ENCODE results near the gene RCN2. TPM values are rescaled to one million over a fixed set of nuclear protein-coding genes. Genes with fewer than 3 reads are reported as not detected.

RCN2 gene
- total RNA-seq, 1 experiment from 2014 or later, result 82.7 TPM

DNA sequence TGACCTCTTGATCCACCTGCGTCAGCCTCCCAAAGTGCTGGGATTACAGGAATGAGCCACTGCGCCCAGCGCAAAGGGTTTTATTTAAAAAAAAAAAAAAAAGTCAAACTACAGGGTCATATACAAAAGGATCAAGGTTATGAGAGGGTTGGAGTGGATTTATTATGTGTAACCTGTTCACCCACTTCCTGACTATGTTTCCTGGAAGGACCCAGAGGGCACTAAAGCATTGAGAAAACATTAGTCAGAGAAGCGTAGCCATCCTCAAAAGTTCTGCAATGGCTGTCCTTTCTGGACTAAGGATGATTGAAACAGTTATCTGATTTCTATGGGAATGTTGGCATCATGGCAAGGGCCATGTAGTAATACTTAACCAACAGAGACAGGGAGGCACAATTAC lies 19.1 kb upstream of the RCN2 start:
- H3K27ac ChIP-seq (ENCODE audit: low read length), result no peak overlapping the region
- ATAC-seq, result peak; percentile 46; the same call in 1 of the 2 replicates
- POLR2A ChIA-PET (ENCODE audit: unreplicated experiment), result no interaction called here
- no peaks in the 10 kb centered on the region for H3F3A ChIP-seq (ENCODE audit: low read length, unreplicated experiment)
- H3K4me3 ChIP-seq (ENCODE audit: low read length), result no peak overlapping the region
- H3K27me3 ChIP-seq (ENCODE audit: low read length), result peaks cover 7% of the 10 kb centered on the region; the same call in 1 of the 2 replicates
- intact Hi-C loops (cut with micrococcal nuclease), result no loop called here
- no peak for TF ChIP-seq EZH2 (IDR thresholded peaks at IDR 0.05; ENCODE audit: low read length, unreplicated experiment)
- no peak for TF ChIP-seq CTCF (conservative IDR thresholded peaks at IDR 0.05; ENCODE audit: low read depth, low read length)
- no peak for TF ChIP-seq EZH2phosphoT487 (IDR thresholded peaks at IDR 0.05; ENCODE audit: borderline replicate concordance, low read length)
- no peaks in the 10 kb centered on the region for H3K4me1 ChIP-seq (ENCODE audit: insufficient read depth, low read length)
- no peaks in the 10 kb centered on the region for H3K36me3 ChIP-seq (ENCODE audit: low read depth, low read length)
- H3K4me2 ChIP-seq (ENCODE audit: low read length), result no peak overlapping the region
- H4K20me1 ChIP-seq (ENCODE audit: low read length), result no peaks in the 10 kb centered on the region
- no TSS peak for BruUV-seq (replicated peaks)
- no peaks in the 10 kb centered on the region for H3K79me2 ChIP-seq (ENCODE audit: low read length)
- CTCF ChIA-PET, result no interaction called here
- H2AFZ ChIP-seq (ENCODE audit: low read length), result no peak overlapping the region
- H3K9ac ChIP-seq (ENCODE audit: low read length), result no peak overlapping the region
- peak; percentile 46 for DNase-seq
- no peaks in the 10 kb centered on the region for H3K9me3 ChIP-seq (ENCODE audit: low read length)
- H3K9me2 ChIP-seq (replicated peaks; ENCODE audit: low read length), result no peaks in the 10 kb centered on the region

GRCh38 chr15:76913737-76914136 lies 17.8 kb upstream of the RCN2 start:
- Histone ChIP-seq H3K4me2 (ENCODE audit: low read length) (no peak overlapping the region), H3K9ac (ENCODE audit: low read length) (no peak overlapping the region), H3K27me3 (ENCODE audit: low read length) (peaks cover 7% of the 10 kb centered on the region; the same call in 1 of the 2 replicates), H3F3A (ENCODE audit: low read length, unreplicated experiment) (no peaks in the 10 kb centered on the region), H3K36me3 (ENCODE audit: low read depth, low read length) (no peaks in the 10 kb centered on the region), H3K9me3 (ENCODE audit: low read length) (no peaks in the 10 kb centered on the region), H3K9me2 (replicated peaks; ENCODE audit: low read length) (no peaks in the 10 kb centered on the region), H3K79me2 (ENCODE audit: low read length) (no peaks in the 10 kb centered on the region), H3K4me1 (ENCODE audit: insufficient read depth, low read length) (no peaks in the 10 kb centered on the region), H2AFZ (ENCODE audit: low read length) (no peak overlapping the region), H3K27ac (ENCODE audit: low read length) (no peak overlapping the region), H3K4me3 (ENCODE audit: low read length) (no peak overlapping the region), H4K20me1 (ENCODE audit: low read length) (no peaks in the 10 kb centered on the region)
- ChIA-PET POLR2A (ENCODE audit: unreplicated experiment) (no interaction called here), CTCF (no interaction called here)
- no peak for DNase-seq
- no peak for ATAC-seq
- BruUV-seq (replicated peaks), result no TSS peak
- TF ChIP-seq EZH2phosphoT487 (IDR thresholded peaks at IDR 0.05; ENCODE audit: borderline replicate concordance, low read length) (no peak), EZH2 (IDR thresholded peaks at IDR 0.05; ENCODE audit: low read length, unreplicated experiment) (no peak), CTCF (conservative IDR thresholded peaks at IDR 0.05; ENCODE audit: low read depth, low read length) (no peak)
- intact Hi-C loops (cut with micrococcal nuclease), result no loop called here

GRCh38 chr15:76916369-76916768 lies 15.2 kb upstream of the RCN2 start:
- no peaks in the 10 kb centered on the region for H4K20me1 ChIP-seq (ENCODE audit: low read length)
- ChIA-PET CTCF (no interaction called here), POLR2A (ENCODE audit: unreplicated experiment) (no interaction called here)
- H3K4me1 ChIP-seq (ENCODE audit: insufficient read depth, low read length), result no peaks in the 10 kb centered on the region
- no peak overlapping the region for H3K9ac ChIP-seq (ENCODE audit: low read length)
- H3K36me3 ChIP-seq (ENCODE audit: low read depth, low read length), result no peaks in the 10 kb centered on the region
- BruUV-seq (replicated peaks), result no TSS peak
- H3K79me2 ChIP-seq (ENCODE audit: low read length), result no peaks in the 10 kb centered on the region
- no peaks in the 10 kb centered on the region for H3F3A ChIP-seq (ENCODE audit: low read length, unreplicated experiment)
- no peak for ATAC-seq
- no peak overlapping the region for H3K27ac ChIP-seq (ENCODE audit: low read length)
- no peak overlapping the region for H3K4me2 ChIP-seq (ENCODE audit: low read length)
- H3K9me2 ChIP-seq (replicated peaks; ENCODE audit: low read length), result no peaks in the 10 kb centered on the region
- peaks cover 7% of the 10 kb centered on the region; the same call in 1 of the 2 replicates for H3K27me3 ChIP-seq (ENCODE audit: low read length)
- H3K9me3 ChIP-seq (ENCODE audit: low read length), result no peaks in the 10 kb centered on the region
- intact Hi-C loops (cut with micrococcal nuclease), result no loop called here
- TF ChIP-seq EZH2phosphoT487 (IDR thresholded peaks at IDR 0.05; ENCODE audit: borderline replicate concordance, low read length) (no peak), CTCF (conservative IDR thresholded peaks at IDR 0.05; ENCODE audit: low read depth, low read length) (no peak), EZH2 (IDR thresholded peaks at IDR 0.05; ENCODE audit: low read length, unreplicated experiment) (no peak)
- no peak for DNase-seq
- H2AFZ ChIP-seq (ENCODE audit: low read length), result no peak overlapping the region
- no peak overlapping the region for H3K4me3 ChIP-seq (ENCODE audit: low read length)
